ENCODE measurements around the gene CAMSAP3. TPM values are rescaled to one million over a fixed set of nuclear protein-coding genes. Genes with fewer than 3 reads are reported as not detected.
"Not testable (repeated sequence)": the region's sequence is repeated elsewhere in the genome, so short reads cannot be mapped to it uniquely, and the experiment has no call there.

CAMSAP3 gene
- total RNA-seq, 1 donor from 2014 or later = 25.6 TPM

DNA sequence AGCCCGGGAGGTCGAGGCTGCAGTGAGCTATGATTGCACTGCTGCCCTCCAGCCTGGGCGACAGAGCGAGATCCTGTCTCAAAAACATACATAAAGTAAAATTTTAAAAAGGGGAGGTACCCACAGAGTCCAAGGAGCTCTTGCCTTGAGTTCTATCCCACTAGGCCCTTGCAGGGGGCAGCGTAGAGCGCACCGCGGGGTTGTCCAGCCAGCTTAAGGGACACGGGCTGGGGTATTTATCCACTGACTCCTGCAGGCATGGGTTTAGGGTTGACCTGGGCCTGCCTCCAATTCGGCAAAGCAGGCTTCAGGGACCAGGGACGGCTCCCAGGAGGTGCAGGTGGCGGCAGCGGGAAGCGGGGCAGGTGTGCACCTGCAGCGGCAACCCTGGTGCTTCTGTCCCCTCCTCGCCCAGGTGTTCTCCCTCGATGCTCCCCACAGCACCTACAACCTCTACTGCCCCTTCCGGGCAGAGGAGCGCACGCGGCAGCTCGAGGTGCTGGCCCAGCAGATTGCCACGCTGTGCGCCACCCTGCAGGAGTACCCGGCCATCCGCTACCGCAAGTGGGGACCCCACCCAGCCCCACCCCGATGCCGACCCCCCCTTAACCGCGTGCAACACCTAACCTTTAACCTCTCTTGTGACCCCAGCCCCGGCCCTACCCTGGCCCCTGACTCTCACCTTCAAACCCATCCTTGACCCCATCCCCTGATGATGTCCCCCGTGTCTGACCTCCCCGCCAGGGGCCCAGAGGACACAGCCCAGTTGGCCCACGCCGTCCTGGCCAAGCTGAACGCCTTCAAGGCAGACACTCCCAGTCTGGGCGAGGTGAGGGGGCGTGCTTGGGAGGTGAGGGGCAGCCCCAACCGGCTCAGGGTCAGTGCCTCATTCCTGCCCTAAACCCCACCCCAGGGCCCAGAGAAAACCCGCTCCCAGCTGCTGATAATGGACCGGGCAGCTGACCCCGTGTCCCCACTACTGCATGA is 45.9 kb downstream of the CAMSAP3 start:
- intact Hi-C loops (cut with DNase I) = no loop called here
- no peak overlapping the region for H3K4me3 ChIP-seq
- no peak overlapping the region for H3K27ac ChIP-seq
- no peaks in the 10 kb centered on the region for H3K9me3 ChIP-seq
- ATAC-seq (no peak), DNase-seq (no peak)
- peaks cover 23% of the 10 kb centered on the region for H3K4me1 ChIP-seq
- peaks cover 32% of the 10 kb centered on the region for H3K36me3 ChIP-seq
- H3K27me3 ChIP-seq (ENCODE audit: low read depth) = peaks cover 7% of the 10 kb centered on the region
- TF ChIP-seq, protein P1, sequence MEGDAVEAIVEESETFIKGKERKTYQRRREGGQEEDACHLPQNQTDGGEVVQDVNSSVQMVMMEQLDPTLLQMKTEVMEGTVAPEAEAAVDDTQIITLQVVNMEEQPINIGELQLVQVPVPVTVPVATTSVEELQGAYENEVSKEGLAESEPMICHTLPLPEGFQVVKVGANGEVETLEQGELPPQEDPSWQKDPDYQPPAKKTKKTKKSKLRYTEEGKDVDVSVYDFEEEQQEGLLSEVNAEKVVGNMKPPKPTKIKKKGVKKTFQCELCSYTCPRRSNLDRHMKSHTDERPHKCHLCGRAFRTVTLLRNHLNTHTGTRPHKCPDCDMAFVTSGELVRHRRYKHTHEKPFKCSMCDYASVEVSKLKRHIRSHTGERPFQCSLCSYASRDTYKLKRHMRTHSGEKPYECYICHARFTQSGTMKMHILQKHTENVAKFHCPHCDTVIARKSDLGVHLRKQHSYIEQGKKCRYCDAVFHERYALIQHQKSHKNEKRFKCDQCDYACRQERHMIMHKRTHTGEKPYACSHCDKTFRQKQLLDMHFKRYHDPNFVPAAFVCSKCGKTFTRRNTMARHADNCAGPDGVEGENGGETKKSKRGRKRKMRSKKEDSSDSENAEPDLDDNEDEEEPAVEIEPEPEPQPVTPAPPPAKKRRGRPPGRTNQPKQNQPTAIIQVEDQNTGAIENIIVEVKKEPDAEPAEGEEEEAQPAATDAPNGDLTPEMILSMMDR (IDR thresholded peaks at IDR 0.05) = no peak

DNA sequence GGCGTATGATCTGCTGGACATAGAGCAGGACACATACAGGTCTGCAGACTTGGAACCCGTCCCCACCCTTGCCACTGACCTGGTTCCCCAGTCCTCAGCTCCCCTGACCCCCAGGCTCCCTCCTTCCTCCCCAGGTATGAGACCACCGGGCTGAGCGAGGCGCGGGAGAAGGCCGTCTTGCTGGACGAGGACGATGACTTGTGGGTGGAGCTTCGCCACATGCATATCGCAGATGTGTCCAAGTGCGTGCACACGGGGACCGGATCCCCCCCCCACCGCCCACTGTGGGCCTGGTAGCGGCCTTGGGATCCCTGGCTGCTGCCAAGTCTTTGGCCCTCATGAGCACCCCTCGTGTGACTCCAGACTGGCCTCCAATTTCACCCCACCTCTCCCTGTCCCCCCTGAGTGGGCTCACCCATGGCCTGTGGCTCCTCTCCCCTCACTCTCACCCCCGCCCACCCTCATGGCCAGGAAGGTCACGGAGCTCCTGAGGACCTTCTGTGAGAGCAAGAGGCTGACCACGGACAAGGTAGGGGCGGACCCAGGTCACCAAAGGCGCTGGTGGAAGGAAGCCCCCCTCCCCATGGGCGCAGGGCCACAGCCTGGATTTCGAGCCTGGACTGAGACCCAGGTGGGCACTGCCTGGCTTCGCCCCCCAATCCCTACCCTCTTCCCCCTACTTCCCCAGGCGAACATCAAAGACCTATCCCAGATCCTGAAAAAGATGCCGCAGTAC is 46.8 kb downstream of the CAMSAP3 start:
- H3K27ac ChIP-seq = no peak overlapping the region
- H3K36me3 ChIP-seq = peaks cover 41% of the 10 kb centered on the region
- peaks cover 4% of the 10 kb centered on the region for H3K27me3 ChIP-seq (ENCODE audit: low read depth)
- ATAC-seq (no peak), DNase-seq (no peak)
- intact Hi-C loops (cut with DNase I) = no loop called here
- peaks cover 21% of the 10 kb centered on the region for H3K4me1 ChIP-seq
- H3K9me3 ChIP-seq = no peaks in the 10 kb centered on the region
- H3K4me3 ChIP-seq = no peak overlapping the region
- TF ChIP-seq, protein P1 (IDR thresholded peaks at IDR 0.05) = no peak

DNA sequence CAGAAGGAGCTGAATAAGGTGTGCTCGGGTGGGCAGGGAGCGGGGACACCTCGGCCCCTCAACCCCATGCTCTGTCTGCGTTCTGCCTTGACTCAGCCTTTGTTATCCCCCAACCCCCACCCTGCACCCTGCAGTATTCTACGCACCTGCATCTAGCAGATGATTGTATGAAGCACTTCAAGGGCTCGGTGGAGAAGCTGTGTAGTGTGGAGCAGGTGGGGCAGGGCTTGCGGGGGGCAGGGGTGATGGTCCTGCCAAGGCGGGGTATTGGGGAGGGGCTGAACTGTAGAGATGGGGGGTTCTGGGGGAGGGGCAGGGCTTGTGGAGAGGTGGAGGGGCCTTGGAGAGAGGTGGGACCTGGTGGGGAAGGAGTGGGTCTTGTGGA is 47.4 kb downstream of the CAMSAP3 start:
- Histone ChIP-seq H3K27ac (no peak overlapping the region), H3K4me3 (no peak overlapping the region), H3K9me3 (no peaks in the 10 kb centered on the region), H3K36me3 (peaks cover 43% of the 10 kb centered on the region), H3K27me3 (ENCODE audit: low read depth) (no peaks in the 10 kb centered on the region), H3K4me1 (peaks cover 16% of the 10 kb centered on the region)
- ATAC-seq (no peak), DNase-seq (no peak)
- intact Hi-C loops (cut with DNase I) = no loop called here
- TF ChIP-seq, protein P1 (IDR thresholded peaks at IDR 0.05) = no peak

DNA sequence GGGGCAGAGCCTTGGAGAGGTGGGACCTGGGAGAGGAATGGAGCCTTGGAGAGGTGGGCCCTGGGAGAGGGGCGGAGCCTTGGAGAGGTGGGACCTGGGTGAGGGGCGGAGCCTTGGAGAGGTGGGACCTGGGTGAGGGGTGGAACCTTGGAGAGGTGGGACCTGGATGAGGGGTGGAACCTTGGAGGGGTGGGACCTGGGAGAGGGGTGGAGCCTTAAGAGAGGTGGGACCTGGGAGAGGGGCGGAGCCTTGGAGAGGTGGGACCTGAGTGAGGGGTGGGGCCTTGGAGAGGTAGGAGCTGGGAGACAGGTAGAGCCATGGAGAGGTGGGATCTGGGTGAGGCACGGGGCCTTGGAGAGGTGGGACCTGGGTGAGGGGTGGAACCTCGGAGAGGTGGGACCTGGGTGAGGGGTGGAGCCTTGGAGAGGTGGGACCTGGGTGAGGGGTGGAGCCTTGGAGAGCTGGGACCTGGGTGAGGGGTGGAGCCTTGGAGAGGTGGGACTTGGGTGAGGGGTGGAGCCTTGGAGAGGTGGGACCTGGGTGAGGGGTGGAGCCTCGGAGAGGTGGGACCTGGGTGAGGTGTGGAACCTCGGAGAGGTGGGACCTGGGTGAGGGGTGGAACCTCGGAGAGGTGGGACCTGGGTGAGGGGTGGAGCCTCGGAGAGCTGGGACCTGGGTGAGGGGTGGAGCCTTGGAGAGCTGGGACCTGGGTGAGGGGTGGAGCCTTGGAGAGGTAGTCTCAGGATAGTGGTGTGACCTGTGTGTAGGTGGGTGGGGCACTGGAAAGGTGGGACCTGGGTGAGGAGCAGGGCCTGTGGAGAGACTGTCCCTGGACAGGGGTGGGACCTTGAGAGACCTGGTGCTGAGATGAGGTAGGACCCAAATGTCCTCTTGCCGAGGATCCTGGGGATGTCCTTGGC is 48.2 kb downstream of the CAMSAP3 start:
- intact Hi-C loops (cut with DNase I); H3K4me3 ChIP-seq; H3K27ac ChIP-seq; DNase-seq; H3K27me3 ChIP-seq (ENCODE audit: low read depth); H3K9me3 ChIP-seq; ATAC-seq; H3K4me1 ChIP-seq: not testable (repeated sequence)
- peaks cover 43% of the 10 kb centered on the region for H3K36me3 ChIP-seq

DNA sequence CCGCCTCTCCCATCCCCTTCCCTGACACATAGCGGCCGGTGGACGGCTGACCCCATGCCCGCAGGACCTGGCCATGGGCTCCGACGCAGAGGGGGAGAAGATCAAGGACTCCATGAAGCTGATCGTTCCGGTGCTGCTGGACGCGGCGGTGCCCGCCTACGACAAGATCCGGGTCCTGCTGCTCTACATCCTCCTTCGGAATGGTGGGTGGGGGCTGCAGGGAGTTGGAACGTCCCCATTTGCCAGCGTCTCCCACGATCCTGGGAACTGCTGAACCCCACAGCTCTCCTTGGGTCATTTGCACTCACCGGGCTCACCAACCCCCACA is 48.9 kb downstream of the CAMSAP3 start:
- intact Hi-C loops (cut with DNase I) = no loop called here
- no peak for DNase-seq
- Histone ChIP-seq H3K9me3 (no peaks in the 10 kb centered on the region), H3K4me1 (peaks cover under 1% of the 10 kb centered on the region), H3K27ac (no peak overlapping the region), H3K27me3 (ENCODE audit: low read depth) (no peaks in the 10 kb centered on the region), H3K4me3 (no peak overlapping the region), H3K36me3 (peaks cover 43% of the 10 kb centered on the region)
- TF ChIP-seq, protein P1 (IDR thresholded peaks at IDR 0.05) = no peak
- ATAC-seq = no peak
